GM12801 (cell line): Measurements from ENCODE around the gene OR2V1.
"Not testable (repeated sequence)": the region's sequence is repeated elsewhere in the genome, so short reads cannot be mapped to it uniquely, and the experiment has no call there.

Experiments
- TF ChIP-seq, protein P1 (sequence below): IDR thresholded peaks from one replicate; pipeline ENCODE4 v1.5.1; 2011; ENCODE audit warnings: control low read depth; ENCODE audit not compliant: insufficient read length; ENCODE audit errors: extremely low read depth

The OR2V1 gene

DNA sequence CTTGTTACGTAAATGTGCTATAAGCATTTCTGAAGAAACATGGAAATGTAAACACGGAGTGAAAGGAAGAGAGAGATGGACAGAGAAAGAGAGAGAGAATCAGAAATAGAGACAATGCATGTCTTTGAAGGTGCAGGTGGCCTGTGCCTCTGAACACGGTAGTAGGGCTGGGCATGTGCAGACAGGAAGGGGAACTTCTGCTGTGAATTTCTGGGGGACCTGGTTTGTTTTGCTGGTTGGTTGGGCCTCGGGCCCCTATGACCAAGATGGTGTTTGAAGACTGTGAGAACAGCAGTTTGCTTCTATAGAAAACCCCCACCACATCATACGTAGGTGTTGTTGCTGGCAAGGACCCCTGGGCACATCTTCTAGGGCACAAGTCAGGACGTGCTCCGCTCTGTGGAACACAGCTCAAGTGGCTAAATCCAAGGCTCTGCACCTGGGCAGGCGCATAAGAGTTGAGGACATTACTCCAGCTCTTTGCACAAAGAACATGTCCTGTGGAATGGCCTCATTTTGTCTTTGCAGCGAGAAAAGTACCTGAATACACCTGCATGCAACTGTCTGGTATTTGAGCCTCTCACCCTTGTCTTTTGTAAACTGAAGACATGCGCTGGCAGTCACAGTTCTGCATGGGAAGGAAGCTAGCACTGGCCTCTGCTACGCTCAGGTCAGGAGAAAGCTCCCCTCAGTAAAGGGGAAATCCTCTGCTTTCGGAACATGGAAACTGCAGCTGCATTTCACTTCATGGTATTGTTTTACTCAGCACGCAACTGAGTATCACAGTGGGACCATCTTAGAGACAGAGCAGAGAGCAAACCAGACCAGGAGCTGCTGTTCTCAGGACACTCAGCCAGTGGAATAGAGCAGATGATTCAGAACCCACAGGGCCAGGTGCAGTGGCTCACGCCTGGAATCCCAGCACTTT, 19.1 kb upstream of the OR2V1 start:
- TF ChIP-seq, protein P1, sequence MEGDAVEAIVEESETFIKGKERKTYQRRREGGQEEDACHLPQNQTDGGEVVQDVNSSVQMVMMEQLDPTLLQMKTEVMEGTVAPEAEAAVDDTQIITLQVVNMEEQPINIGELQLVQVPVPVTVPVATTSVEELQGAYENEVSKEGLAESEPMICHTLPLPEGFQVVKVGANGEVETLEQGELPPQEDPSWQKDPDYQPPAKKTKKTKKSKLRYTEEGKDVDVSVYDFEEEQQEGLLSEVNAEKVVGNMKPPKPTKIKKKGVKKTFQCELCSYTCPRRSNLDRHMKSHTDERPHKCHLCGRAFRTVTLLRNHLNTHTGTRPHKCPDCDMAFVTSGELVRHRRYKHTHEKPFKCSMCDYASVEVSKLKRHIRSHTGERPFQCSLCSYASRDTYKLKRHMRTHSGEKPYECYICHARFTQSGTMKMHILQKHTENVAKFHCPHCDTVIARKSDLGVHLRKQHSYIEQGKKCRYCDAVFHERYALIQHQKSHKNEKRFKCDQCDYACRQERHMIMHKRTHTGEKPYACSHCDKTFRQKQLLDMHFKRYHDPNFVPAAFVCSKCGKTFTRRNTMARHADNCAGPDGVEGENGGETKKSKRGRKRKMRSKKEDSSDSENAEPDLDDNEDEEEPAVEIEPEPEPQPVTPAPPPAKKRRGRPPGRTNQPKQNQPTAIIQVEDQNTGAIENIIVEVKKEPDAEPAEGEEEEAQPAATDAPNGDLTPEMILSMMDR, result no peak

DNA sequence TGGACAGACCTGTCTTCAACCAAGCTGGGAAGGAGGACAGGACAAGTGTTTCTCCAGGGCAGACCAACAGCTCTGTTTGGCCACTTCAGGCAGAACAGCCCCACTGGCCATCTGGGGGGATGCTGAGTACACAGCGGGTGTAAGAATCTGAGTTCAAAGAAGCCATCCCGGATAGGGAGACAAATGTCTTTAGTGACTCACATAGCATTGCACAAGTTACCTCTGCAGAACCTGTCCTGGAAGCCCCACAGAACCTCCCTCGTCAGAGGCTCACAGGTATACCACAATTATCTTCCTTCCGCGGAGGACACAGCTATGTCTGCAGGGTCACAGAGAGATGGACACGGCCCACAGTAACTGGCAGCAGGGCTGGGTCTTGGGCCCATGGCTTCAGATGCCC, 18.4 kb upstream of the OR2V1 start:
- TF ChIP-seq, protein P1, result no peak

DNA sequence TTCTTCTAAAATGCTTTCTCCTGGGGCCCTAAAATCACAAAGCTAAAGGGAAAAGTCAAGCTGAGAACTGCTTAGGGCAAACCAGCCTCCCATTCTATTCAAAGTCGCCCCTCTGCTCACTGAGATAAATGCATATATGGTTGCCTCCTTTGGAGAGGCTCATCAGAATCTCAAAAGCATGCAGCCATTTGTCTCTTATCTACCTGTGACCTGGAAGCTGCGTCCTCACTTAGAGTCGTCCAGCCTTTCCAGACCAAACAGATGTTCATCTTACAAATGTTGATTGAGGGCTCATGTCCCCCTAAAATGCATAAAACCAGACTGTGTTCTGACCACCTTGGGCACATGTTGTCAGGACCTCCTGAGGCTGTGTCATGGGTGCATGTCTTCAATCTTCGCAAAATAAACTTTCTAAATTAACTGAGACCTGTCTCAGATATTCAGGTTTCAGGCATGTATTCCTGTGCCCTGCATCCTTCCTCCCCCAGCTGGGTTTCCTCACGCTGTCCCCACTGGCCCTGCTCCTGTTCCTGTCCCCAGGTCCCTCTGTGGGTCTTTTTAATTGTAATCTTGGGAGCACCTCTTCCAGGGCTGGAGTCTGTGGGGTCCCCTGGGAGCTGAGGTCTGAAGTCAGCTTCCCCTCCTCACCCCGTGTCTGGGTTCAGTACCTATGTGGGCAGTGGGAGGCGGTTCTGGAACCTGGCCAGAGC, 16.1 kb upstream of the OR2V1 start, which contains the start of gene OR2V2:
Gene OR2V2, plus strand, starts transcription at position 660 of the 710 bp plus-strand sequence. CDS start 7,357 bp downstream, outside the sequence.
- TF ChIP-seq, protein P1, result not testable (repeated sequence)

DNA sequence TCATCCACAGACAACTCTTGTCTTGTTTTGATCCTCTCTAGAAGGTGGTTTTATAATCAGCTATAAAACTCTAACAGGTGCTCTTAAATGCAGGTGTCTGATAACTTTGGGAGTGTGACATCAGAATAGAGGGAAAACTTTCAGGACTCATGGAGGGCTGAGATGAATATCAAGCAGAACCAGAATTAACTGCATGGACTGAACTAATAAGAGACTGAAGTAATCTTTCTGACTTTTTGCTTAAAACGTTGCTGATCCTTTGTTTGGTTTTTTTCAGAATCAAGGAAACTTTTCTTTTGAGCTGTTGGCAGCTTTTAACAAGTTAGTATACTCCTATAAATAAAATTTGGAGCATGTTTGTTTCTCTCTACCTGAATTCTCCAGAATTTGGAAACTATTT, 14.2 kb upstream of the OR2V1 start:
- TF ChIP-seq, protein P1, result no peak

DNA sequence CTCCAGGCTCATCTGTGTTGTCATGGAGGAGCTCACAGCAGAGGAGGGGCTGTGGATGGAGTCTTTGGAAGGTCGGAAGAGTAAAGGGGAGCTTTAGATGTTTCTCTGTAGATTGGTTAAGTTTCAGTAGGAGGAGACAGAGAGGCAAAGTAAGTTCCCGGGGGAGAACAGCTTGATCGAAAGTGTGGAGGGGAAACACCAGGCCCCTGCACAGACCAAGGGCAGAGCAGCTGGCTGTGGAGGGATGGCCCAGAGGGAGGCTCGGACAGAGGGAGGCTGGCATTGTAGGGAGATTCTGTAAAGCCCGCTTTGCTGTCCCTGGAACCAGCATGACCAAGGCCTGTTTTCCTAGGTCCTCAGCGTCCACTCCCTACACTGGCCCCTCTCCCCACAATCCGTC, 11.1 kb upstream of the OR2V1 start:
- TF ChIP-seq, protein P1, result no peak

DNA sequence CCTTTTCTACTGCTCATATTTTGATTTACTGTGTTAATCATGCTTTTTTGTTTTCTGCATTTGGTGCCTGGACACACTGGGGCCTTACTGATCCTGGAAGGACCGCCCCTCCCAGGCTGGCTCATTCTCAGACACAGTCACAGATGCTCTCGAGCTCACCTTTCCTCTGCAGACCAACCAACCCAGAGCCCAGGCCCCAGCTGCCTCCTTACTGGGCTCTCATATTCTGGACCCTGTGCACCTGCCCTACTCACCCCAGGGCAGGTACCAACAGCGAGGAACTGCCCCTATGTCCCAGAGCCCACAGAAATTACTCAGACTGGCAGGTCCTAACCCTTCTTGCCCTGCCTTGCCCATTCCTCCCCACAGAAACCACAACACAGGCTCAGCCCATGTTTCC, 9.8 kb upstream of the OR2V1 start:
- TF ChIP-seq, protein P1, result no peak

DNA sequence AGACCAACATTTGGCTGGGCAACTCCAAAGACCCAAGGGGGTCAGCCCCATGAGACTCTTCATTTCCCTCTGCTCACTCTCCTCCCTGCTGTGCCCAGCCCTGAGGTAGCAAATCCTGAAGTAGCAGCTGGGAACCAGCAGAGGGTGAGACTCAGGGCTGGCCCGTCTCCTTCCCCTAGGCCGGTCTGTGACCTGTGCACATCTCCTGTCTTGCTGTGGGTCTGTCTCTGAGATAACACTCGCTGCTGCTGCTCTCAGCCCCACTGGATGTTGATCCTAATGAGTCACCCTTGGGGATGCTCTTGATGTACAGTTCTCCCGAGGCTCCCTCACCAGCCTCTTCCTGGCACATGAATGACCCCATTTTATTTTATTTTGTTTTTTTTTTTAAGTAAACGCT, 7.3 kb upstream of the OR2V1 start:
- TF ChIP-seq, protein P1, result no peak
